HCT116 (cell line): ENCODE measurements around the gene PRKCZ.

Experiments
- CTCF ChIP-seq, 3 experiments: fragments of 200-600 bp in 1 of 3; sonication (generic) in 1 of 3; IDR thresholded peaks in 2 of 3; conservative IDR thresholded peaks in 1 of 3; 2 replicates each; pipeline ENCODE4 v1.5.1; 2012 to 2017; ENCODE audit warnings: low read depth in 2 of 3, low read length in 2 of 3, antibody characterized with exemption in 1 of 3, borderline replicate concordance in 1 of 3, control low read depth in 1 of 3, mild to moderate bottlenecking in 1 of 3, mixed read lengths in 1 of 3, mixed run types in 1 of 3, moderate library complexity in 1 of 3; ENCODE audit not compliant: insufficient read depth in 1 of 3
- EGR1 ChIP-seq: IDR thresholded peaks from 2 replicates; pipeline ENCODE4 v1.6.1; 2012; ENCODE audit warnings: low read depth
- EZH2 ChIP-seq: fragments of 200-600 bp; sonication (generic); IDR thresholded peaks from 2 replicates; pipeline ENCODE4 v1.6.1; 2017; ENCODE audit warnings: antibody characterized with exemption, mixed run types
- EZH2phosphoT487 ChIP-seq: fragments of 200-600 bp; IDR thresholded peaks from 2 replicates; pipeline ENCODE4 v1.6.1; 2018; ENCODE audit warnings: antibody characterized with exemption, borderline replicate concordance
- MAX ChIP-seq: IDR thresholded peaks from 2 replicates; pipeline ENCODE4 v1.6.1; 2012
- POLR2A ChIP-seq: IDR thresholded peaks from 2 replicates; pipeline ENCODE4 v1.7.0; 2011; ENCODE audit warnings: borderline replicate concordance; ENCODE audit not compliant: insufficient read depth, insufficient read length; ENCODE audit errors: extremely low read depth
- POLR2AphosphoS5 ChIP-seq: IDR thresholded peaks from 2 replicates; pipeline ENCODE4 v1.6.1; 2011; ENCODE audit warnings: mild to moderate bottlenecking, low read depth, low read length, moderate library complexity
- RAD21 ChIP-seq: IDR thresholded peaks from 2 replicates; pipeline ENCODE4 v1.6.1; 2012; ENCODE audit warnings: low read depth, mild to moderate bottlenecking
- TCF7L2 ChIP-seq: IDR thresholded peaks from 2 replicates; pipeline ENCODE4 v1.7.0; 2011; ENCODE audit warnings: borderline replicate concordance, inconsistent platforms; ENCODE audit not compliant: insufficient read depth, insufficient read length; ENCODE audit errors: extremely low read depth
- YY1 ChIP-seq: IDR thresholded peaks from 2 replicates; pipeline ENCODE4 v1.6.1; 2011; ENCODE audit warnings: low read length, low read depth, moderate library complexity, mild to moderate bottlenecking; ENCODE audit not compliant: insufficient replicate concordance; ENCODE audit errors: extremely low read depth
- ZBTB33 ChIP-seq: IDR thresholded peaks from 2 replicates; pipeline ENCODE4 v1.6.1; 2011; ENCODE audit warnings: mild to moderate bottlenecking, low read length, moderate library complexity; ENCODE audit not compliant: insufficient replicate concordance; ENCODE audit errors: extremely low read depth

GRCh38 chr1:2172551-2173146 is 122.4 kb downstream of the PRKCZ start:
- TF ChIP-seq EGR1 (no peak), CTCF (IDR thresholded peaks at IDR 0.05 in 2 of 3, conservative IDR thresholded peaks at IDR 0.05 in 1 of 3; ENCODE audit: borderline replicate concordance in 1 of 3, insufficient read depth in 1 of 3, low read depth in 2 of 3, low read length in 2 of 3) (no peak), POLR2A (no peak), ZBTB33 (no peak), POLR2AphosphoS5 (no peak), RAD21 (no peak), EZH2phosphoT487 (no peak), EZH2 (no peak), TCF7L2 (no peak), YY1 (no peak), MAX (no peak)
